GM19240 (cell line): ENCODE measurements around the gene TTC23.
A peak's percentile ranks its signal among the peaks of the same experiment; 100 is the strongest.
"Not testable (repeated sequence)": the region's sequence is repeated elsewhere in the genome, so short reads cannot be mapped to it uniquely, and the experiment has no call there.

Experiments
- DNase-seq: peaks from one replicate; pipeline ENCODE4 v3.0.0; 2011; ENCODE audit warnings: low spot score; ENCODE audit not compliant: insufficient read length

Gene TTC23

DNA sequence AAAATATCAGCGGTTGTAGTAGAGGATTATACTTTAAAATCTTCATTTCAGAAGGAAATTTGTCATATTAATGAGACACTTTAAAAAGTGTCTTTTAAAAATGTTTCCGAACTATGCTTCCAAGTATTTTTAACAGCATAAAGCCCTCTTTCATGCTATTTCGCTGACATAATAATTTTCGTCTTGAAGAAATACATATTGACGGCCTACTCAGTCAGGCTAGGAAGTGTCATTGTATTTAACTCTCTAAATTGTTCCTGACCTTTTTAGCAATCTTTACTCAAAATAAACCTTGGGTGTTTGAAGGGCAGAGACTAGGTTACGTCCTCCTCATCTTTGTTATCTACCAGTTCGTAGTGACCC, 1.1 kb upstream of the TTC23 start:
- no peak for DNase-seq

DNA sequence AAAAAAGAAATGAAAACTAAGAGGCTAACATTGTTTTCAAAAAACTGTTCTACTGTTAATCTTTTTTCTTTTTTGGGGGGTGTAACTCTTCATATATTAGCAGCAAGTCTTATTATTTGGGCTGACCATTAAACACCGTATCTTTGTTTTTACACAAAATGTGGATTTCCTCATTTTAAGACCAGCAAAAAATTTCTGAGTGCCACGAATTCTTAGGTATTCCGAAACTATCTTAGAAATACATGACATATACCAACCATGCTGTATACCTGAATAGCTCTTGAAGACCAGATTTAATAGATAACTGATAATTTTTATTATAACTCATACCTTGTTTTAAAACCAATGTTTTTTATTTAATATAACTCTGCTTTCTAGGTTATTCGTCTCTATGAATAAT, 620 bp upstream of the TTC23 start:
- DNase-seq, result no peak

DNA sequence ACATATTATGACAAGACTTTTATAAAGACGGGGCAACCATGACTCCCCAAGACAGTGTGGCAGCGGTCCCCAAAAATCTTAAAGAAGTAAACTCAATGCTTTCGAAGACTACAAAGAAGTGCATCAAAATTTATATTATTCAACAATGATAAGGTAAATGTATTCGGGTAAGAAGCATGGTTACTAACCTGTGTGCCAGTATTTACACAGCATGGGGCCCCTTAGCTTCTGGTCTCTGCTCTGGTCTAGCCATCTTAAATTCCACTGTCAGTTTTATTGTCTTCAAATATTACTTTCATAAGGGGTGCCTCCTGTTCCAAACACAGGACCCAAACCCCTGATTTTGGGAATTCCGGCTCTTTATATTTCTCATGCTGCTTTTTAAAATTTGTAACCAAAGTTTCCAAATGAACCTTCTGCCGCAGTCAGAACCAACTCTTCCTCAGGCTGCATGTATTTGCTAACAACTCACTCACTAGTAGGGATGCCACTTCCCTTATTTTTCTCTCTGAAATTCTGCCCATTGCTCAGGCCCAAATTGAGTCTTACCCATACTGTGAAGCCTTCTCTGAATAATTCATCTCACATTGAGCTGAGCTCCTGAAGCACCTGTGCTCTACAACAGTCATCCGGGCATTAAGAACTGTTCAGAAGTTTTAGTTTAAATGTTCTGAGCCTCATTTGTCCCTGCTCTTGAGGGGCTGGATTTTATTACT, 1.2 kb downstream of the TTC23 start:
- no peak for DNase-seq

DNA sequence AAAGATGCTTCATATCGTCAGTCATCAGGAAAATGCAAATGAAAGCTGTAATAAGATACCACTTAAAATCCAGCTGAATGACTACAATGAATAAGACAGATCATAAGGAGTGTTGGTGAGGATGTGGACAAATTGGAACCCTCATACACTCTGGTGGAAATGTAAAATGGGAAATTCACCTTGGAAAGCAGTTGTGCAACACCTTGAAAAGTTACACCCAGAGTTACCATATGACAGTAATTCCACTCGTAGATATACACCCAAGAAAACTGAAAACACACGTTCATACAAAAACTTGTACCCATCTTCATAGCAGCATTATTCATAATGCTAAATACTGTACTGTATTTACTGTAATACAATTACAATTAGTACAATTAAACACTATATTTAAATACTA, 2.3 kb downstream of the TTC23 start:
- DNase-seq, result no peak

DNA sequence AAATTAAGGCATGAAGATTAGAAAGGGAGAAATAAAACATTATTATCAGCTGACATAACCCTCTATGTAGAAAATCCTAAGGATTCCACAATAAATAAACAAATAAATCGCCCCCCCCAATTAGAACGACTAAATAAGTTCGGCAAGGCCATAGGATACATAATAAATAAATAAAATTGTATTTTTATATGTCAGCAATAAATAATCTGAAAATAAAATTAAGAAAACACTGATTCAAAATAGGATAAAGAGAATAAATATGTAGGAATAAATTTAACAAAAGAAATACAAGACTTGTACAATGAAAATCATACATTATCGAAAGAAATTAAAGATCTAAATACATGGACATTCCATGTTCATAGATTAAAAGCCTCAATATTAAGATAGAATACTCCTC, 5.1 kb downstream of the TTC23 start:
- no peak for DNase-seq

DNA sequence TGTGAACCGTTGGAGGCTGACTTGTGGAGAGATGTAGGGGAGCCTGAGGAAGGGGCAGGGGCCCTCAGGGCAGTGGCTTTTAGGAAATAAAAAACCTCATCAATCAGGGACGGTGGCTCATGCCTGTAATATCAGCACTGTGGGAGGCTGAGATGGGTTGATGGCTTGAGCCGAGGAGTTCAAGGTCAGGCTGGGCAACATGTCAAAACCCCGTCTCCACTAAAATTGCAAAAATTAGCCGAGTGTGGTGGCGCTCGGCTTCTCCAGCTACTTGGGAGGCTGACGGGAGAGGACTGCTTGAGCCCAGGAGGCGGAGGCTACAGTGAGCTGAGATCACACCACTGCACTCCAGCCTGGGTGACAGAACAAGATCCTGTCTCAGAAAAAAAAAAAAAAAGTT, 7.6 kb downstream of the TTC23 start:
- no peak for DNase-seq

DNA sequence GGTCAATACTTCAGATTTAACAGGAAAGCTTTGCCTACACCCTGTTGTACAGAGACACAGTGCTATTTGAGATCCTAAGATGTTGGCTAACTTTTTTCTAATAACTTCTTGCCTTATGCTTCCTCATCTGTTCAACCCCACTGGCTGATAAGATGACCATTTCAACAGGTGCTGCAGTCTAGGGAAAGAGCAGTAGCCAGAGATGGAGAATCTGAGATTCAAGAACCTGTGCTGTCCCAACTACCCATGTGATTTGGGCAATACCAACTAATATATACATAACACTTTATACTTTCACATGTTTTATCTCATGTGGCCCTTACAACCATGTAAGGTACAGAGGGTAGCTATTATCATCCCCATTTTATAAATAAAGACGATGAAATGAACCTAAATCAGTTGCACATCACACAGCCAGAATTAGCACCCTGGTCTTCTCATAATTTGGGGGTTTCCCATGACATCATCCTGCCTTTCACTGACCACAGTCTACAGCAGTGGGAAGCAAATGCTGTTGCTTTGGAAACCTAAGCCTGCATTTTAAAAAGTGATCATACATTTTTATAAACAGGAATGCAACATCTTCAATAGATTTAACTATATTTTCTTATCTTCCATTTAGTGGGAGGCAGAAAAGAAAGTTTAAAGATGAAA, 9.7 kb downstream of the TTC23 start:
- DNase-seq, result no peak

DNA sequence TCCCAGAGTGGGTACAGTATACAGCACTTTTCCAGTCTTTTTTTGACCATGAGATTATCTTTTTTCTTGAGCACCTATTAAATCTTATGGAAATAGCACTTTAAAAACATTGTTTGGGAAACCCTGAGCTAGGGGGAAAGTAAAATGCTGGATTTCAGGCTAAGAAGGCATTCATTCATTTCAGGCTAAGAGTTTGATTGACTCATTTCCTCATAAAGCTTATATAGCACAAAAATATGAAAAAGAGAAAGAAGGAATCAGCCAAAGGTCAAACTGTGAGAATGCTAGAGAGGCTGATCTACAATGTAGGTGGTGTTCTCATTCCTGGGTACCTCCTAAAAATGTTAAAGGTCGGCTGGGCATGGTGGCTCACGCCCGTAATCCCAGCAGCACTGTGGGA, 10.5 kb downstream of the TTC23 start:
- no peak for DNase-seq

DNA sequence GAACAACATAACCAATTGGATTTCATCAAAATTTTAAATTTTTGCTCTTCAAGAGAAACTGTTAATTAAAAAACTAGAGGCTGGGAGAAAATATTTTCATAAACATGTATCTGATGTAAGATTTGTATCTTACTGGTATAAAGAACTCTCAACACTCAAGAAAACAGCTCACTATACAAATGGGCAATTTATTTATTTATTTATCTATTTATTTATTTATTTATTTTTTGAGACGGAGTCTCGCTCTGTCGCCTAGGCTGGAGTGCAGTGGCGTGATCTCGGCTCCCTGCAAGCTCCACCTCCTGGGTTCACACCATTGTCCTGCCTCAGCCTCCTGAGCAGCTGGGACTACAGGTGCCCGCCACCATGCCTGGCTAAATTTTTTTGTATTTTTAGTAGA, 15.2 kb downstream of the TTC23 start:
- not testable (repeated sequence) for DNase-seq

DNA sequence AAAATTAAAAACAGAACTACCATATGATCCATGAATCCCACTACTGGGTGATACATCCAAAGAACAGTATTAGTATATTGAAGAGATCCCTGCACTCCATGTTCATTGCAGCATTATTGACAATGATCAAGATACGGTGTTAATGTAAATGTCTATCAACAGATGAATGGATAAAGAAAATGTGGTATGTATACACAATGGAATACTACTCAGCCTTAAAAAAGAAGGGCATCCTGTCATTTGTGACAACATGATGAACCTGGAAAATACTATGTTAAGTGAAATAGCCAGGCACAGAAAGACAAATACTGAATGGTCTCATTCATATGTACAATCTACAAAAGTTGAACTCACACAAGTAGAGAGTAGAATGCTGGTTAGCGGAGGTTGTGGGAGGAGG, 16.6 kb downstream of the TTC23 start:
- DNase-seq, result no peak

DNA sequence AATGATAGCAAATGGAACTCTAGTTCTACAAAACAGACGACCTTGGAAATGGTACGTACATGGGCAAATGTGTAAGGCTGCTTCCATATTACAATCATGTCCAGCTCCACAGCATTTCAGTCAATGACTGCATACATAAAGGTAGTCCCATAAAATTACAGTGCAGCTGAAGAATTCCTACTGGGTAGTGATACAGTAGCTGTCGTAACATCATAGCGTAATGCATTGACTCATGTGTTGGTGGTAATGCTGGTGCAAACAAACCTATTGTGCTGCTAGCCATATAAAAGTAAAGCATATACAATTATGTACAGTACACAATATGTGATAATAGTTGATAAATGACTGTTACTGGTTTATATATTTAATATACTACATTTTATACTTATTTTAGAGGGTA, 18.5 kb downstream of the TTC23 start:
- no peak for DNase-seq

DNA sequence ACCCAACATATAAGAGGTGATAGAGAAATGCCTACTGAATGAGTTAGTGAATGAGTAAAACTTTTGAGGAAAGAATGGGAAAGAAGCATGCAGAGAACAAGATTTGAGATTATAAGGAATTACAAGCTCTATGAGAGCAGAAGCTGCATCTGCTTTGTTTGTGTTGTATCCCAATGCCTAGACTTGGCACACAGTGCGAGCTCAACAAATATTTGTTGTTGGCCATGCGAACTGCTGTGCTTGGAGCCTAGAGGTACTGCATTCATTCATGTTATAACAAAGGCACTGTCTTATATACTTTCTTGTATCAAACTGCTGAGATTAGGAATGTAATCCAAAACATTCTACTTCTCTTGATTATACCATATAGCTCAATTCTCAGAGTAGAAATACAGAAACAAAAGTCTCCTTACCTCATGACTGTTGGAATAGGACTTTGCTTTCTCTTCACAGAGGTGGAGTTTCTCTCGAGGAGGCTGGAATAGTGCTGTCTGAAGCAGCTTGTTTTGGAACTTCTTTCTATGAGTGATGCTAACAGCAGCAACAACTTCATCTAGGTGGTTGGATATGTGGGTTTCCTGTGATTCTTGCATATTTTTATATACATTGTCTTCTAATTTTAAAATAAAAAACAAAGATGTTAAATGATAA, 21.1 kb downstream of the TTC23 start:
- no peak for DNase-seq

DNA sequence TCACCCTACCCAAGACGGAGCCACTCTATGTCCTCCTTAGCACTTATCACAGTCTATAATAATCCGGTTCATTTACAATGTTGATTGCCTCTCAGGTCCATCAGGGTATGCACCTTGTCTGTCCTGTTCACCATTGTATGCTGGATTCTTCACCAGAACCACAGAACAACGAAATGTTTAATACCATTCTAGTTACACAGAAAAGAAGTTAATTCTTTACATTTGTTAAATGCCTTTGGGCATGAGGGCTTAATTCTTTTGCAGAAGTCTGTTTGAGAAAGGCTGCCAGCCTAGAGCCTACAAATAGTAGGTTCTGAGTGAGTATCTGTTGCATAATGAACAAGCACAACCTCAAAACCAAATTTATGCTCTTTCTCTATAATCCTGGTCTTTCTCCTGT, 22.6 kb downstream of the TTC23 start:
- no peak for DNase-seq

DNA sequence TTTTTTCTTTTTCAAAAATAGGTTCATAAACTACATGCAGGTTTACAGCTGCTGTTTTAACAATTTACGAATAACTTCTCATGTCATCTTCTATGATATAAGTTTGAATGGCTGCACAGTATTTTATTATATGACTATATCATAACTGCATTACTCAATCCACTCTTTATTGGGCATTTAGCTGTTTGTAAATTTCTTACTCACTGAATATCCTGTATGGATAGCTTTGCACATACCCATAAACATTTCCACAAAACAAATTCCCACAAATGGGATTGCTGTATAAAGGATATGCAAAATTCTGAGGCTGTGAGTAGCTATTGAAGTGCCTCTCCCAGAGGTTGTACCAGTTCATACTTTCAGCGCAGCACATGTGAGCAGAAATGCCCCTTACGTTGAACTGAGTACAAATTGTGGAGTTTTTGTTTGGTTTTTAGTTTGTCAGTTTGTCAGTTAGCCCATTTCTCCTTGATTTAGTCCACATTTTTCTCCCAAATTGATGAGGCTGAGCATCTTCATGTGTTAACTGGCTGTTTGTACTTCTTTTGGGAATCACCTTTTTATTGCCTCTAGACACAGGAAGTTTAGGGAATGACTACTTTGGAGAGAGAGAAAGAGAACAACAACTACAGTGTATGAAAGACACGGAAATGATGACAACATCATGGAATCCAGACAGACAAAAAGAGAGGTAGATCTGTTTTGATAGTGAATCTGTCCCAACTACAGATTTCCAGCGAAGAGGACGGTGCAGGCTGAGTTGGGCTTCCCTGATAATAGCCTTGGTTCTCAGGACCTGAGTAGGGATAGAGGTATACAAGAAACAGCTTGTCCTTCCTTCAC, 24.8 kb downstream of the TTC23 start:
- DNase-seq, result no peak

DNA sequence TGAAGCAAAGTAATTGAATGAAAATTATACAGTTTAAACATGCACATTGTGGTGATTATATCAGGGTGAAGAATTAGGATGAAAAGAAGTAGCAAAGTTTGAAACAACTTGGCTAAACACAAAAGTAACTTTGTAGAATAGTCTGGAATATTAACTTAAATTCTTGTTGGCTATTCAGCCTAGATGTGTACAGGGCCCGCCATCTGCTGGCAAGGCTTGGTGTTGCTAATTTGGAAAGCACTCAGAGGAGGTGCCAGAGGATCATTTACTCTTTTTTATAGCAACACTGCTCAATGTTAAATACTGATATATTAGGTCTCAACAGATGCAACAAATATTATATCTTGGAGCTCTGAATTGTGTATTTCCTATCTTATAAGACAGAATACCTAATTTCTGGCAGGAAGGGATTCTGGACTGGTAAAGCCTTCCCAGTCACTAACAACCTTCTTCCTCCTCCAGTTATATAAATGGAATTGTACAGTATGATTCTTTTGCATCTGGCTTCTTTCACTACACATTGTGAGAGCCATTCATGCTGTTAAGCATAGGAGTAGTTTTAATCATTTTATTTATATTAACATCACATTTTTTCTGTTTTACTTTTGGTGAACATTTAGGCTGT, 36.1 kb downstream of the TTC23 start:
- DNase-seq, result peak; percentile 8

DNA sequence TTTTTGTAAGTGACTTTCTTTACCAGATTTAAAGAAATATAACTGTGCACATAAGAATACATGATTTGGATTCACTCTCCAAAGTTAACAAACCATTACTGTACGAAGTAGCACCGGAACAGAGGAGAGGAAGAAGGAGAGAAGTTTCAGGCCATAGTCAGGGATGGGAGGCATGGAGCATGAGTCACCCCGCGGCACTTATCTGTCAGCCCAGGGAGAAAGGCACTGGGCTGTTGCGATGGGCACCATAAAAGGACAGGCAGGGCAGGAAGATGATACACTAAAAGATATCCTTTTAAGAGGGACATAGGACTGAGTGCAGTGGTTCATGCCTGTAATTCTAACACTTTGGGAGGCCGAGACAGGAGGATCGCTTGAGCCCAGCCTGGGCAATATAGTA, 37.0 kb downstream of the TTC23 start:
- DNase-seq, result no peak

DNA sequence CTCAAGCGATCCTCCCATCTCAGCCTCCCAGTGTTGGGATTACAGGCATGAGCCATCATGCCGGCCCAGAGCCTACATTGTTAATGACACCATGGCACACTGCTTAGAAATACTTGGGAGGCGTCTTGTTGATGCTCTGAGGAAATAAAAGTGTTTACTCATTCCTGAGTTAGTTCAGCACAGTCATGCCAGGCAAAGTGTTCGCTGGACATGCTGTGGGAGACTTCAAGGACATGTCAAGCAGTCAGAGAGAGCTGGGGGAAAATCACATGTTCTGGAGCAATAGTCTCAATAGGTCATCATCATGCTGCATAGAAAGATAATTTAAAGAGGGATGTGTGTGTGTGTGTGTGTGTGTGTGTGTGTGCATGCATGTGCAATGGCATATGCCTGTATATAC, 37.5 kb downstream of the TTC23 start:
- DNase-seq, result no peak

DNA sequence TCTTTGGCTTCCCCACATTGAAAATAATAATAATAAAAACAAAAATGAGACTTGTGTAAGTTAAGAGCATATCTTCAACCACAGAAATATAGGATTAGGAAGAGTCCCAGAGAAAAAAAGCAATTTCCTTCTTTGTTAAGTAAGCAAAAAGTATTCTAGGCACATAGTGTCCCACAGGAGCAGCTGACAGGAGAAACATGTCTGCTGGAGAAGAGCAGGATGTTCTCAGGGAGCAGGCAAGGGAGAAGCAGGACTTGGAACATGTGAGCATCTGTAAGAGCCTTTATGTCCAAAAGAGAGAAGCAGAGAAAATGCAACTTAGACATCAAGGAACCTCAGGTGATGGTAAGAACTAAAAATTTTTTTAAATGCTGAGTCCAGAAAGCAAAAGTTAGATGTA, 39.0 kb downstream of the TTC23 start:
- no peak for DNase-seq

DNA sequence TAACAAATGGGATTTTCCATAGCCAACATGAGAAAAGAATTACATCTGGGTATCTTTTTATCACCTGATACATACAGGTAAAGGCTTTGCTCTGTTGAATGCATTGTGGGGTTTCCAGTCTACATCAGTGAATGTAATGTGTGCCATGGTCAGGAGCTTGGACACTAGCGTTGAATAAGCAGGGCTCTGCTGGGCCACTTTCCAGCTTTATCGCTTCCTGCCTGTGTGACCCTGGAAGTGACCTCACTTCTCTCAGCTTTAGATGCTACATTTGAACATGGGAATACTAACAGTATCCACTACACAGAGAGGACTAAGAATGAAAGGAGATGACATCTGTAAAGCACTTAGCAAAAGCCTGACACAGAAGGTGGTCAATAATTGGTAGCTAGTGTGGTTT, 40.1 kb downstream of the TTC23 start:
- no peak for DNase-seq

DNA sequence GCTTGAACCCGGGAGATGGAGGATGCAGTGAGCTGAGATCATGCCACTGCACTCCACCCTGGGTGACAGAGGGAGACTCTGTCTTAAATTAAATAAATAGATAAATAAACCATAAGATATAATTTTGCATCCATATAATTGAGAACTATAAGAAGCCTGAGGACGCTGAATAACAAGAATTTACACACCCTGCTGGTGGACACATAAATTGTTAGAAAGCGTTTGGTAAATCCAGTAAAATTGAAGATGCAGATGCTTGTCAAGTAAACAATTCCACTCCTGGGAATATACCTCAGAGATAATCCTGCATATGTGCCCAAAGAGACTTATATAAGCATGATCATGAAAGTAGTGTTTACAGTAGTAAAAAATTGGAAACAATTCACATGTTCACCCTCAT, 41.7 kb downstream of the TTC23 start:
- no peak for DNase-seq

DNA sequence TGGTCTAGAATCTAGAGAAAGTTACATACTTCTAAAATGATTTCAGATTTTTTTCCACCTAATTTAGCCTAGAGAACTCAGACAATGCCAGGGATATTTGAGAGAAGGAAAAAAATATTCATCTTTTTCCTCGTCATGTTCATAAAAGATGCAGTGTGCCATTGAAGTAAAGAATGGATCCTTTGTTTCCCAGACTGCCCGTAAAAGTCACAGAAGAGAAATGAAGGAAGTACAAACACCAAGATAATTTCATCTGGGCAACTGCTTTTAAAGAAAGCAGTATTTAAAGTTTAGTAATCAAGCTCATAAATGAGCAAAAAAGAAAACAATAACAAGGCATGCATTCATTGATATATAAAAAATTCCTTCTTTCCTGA, 47.2 kb downstream of the TTC23 start:
- no peak for DNase-seq
